Skin epidermis (tissue), 12 donors: ENCODE results near the gene CDK5RAP2.

ENCODE experiments used
- H3K27ac ChIP-seq, 21 experiments: fragments of 200-600 bp; sonication (generic) in 11 of 21; one replicate each; pipeline ENCODE4 v1.5.0; 2020; ENCODE audit warnings: mild to moderate bottlenecking in 3 of 21, inconsistent platforms in 2 of 21, moderate library complexity in 2 of 21
- H3K4me3 ChIP-seq, 7 experiments: fragments of 200-600 bp; sonication (generic) in 2 of 7; one replicate each; pipeline ENCODE4 v1.5.0; 2020; ENCODE audit warnings: inconsistent platforms in 2 of 7, mild to moderate bottlenecking in 2 of 7, moderate library complexity in 1 of 7

Gene CDK5RAP2

GRCh38 chr9:120446671-120447070 is 133.3 kb downstream of the CDK5RAP2 start:
- H3K4me3 ChIP-seq: no peak overlapping the region
- H3K27ac ChIP-seq: no peak overlapping the region

GRCh38 chr9:120443976-120444375 is 136.0 kb downstream of the CDK5RAP2 start:
- peak overlapping the region in 1 of 21 experiments; percentile 17 for H3K27ac ChIP-seq
- H3K4me3 ChIP-seq: no peak overlapping the region

- peak overlapping the region in 1 of 21 experiments; percentile 17 for H3K27ac ChIP-seq
- no peak overlapping the region for H3K4me3 ChIP-seq
Observed at GRCh38 chr9:120443489-120443888, 136.5 kb downstream of the CDK5RAP2 start.

GRCh38 chr9:120442308-120442995 is 137.5 kb downstream of the CDK5RAP2 start:
- Histone ChIP-seq H3K4me3 (no peak overlapping the region), H3K27ac (peak overlapping the region in 1 of 21 experiments; percentile 3)

GRCh38 chr9:120441426-120442307 is 138.3 kb downstream of the CDK5RAP2 start:
- Histone ChIP-seq H3K27ac (peak overlapping the region in 1 of 21 experiments; percentile 39), H3K4me3 (no peak overlapping the region)

GRCh38 chr9:120440791-120441190 is 139.2 kb downstream of the CDK5RAP2 start:
- Histone ChIP-seq H3K4me3 (no peak overlapping the region), H3K27ac (peak overlapping the region in 1 of 21 experiments; percentile 39)

GRCh38 chr9:120439926-120440325 is 140.0 kb downstream of the CDK5RAP2 start:
- H3K27ac ChIP-seq: no peak overlapping the region

GRCh38 chr9:120438836-120439546 is 141.0 kb downstream of the CDK5RAP2 start:
- H3K27ac ChIP-seq: no peak overlapping the region
- no peak overlapping the region for H3K4me3 ChIP-seq

More at GRCh38 chr9:120439926-120440325, 140.0 kb downstream of the CDK5RAP2 start:
- H3K4me3 ChIP-seq: no peak overlapping the region

- H3K4me3 ChIP-seq: no peak overlapping the region
- H3K27ac ChIP-seq: no peak overlapping the region
Observed at GRCh38 chr9:120438111-120438510, 141.9 kb downstream of the CDK5RAP2 start.

- Histone ChIP-seq H3K4me3 (no peak overlapping the region), H3K27ac (no peak overlapping the region)
Observed at GRCh38 chr9:120436983-120437475, 142.9 kb downstream of the CDK5RAP2 start.

GRCh38 chr9:120436446-120436845 is 143.5 kb downstream of the CDK5RAP2 start:
- H3K27ac ChIP-seq: no peak overlapping the region
- no peak overlapping the region for H3K4me3 ChIP-seq

- peak overlapping the region in 1 of 21 experiments; percentile 17 for H3K27ac ChIP-seq
- H3K4me3 ChIP-seq: no peak overlapping the region
Observed at GRCh38 chr9:120435091-120435490, 144.9 kb downstream of the CDK5RAP2 start.

GRCh38 chr9:120434532-120434931 is 145.4 kb downstream of the CDK5RAP2 start:
- H3K4me3 ChIP-seq: no peak overlapping the region
- H3K27ac ChIP-seq: peak overlapping the region in 2 of 21 experiments; percentile 5 to 49

GRCh38 chr9:120433701-120434100 is 146.3 kb downstream of the CDK5RAP2 start:
- Histone ChIP-seq H3K27ac (no peak overlapping the region), H3K4me3 (no peak overlapping the region)

GRCh38 chr9:120432600-120432999 is 147.4 kb downstream of the CDK5RAP2 start:
- H3K27ac ChIP-seq: no peak overlapping the region

GRCh38 chr9:120431268-120431667 is 148.7 kb downstream of the CDK5RAP2 start:
- Histone ChIP-seq H3K4me3 (no peak overlapping the region), H3K27ac (no peak overlapping the region)

More at GRCh38 chr9:120432600-120432999, 147.4 kb downstream of the CDK5RAP2 start:
- no peak overlapping the region for H3K4me3 ChIP-seq

GRCh38 chr9:120424248-120424647 is 155.7 kb downstream of the CDK5RAP2 start:
- no peak overlapping the region for H3K27ac ChIP-seq

GRCh38 chr9:120423812-120424211 is 156.2 kb downstream of the CDK5RAP2 start:
- H3K27ac ChIP-seq: no peak overlapping the region
- H3K4me3 ChIP-seq: no peak overlapping the region

More at GRCh38 chr9:120424248-120424647, 155.7 kb downstream of the CDK5RAP2 start:
- H3K4me3 ChIP-seq: no peak overlapping the region

- Histone ChIP-seq H3K4me3 (no peak overlapping the region), H3K27ac (no peak overlapping the region)
Observed at GRCh38 chr9:120421977-120422376, 158.0 kb downstream of the CDK5RAP2 start.

- Histone ChIP-seq H3K27ac (no peak overlapping the region), H3K4me3 (no peak overlapping the region)
Observed at GRCh38 chr9:120418315-120418714, 161.7 kb downstream of the CDK5RAP2 start.
